ENCODE data around the gene EP400. TPM values are rescaled to one million over a fixed set of nuclear protein-coding genes. Genes with fewer than 3 reads are reported as not detected.
"Not testable (repeated sequence)": the region's sequence is repeated elsewhere in the genome, so short reads cannot be mapped to it uniquely, and the experiment has no call there.

The EP400 gene
- total RNA-seq, 1 experiment from 2014 or later: 9.7 TPM

- no peaks in the 10 kb centered on the region for H3K27me3 ChIP-seq (replicated peaks)
- no peak overlapping the region for H3K27ac ChIP-seq
- H3K36me3 ChIP-seq: peaks cover 72% of the 10 kb centered on the region
- H3K9me3 ChIP-seq (replicated peaks): no peaks in the 10 kb centered on the region
- no peaks in the 10 kb centered on the region for H3K4me1 ChIP-seq (replicated peaks)
- DNase-seq (ENCODE audit: low read depth in 1 of 2, low spot score in 2 of 2): no peak
- H3K4me3 ChIP-seq: no peak overlapping the region
Observed at GRCh38 chr12:132071830-132072384, 122.2 kb downstream of the EP400 start.

DNA sequence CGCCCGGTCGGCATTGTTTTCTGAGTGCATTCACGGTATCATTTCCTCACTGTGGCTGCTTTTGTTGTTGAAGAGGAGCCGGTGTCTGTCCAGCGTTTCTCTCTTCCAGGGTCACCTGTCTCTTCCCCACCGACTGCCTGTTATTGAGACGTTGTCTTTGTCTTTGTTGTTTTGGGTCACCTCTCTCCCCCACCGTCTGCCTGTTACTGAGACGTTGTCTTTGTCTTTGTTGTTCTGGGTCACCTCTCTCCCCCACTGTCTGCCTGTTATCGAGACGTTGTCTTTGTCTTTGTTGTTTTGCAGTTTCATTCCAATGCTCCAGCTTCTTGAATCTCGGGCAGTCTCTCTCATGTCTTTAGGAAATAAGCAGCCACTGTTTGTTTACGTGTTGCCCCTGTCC, 124.5 kb downstream of the EP400 start:
- H3K9me3 ChIP-seq (replicated peaks): no peaks in the 10 kb centered on the region

DNA sequence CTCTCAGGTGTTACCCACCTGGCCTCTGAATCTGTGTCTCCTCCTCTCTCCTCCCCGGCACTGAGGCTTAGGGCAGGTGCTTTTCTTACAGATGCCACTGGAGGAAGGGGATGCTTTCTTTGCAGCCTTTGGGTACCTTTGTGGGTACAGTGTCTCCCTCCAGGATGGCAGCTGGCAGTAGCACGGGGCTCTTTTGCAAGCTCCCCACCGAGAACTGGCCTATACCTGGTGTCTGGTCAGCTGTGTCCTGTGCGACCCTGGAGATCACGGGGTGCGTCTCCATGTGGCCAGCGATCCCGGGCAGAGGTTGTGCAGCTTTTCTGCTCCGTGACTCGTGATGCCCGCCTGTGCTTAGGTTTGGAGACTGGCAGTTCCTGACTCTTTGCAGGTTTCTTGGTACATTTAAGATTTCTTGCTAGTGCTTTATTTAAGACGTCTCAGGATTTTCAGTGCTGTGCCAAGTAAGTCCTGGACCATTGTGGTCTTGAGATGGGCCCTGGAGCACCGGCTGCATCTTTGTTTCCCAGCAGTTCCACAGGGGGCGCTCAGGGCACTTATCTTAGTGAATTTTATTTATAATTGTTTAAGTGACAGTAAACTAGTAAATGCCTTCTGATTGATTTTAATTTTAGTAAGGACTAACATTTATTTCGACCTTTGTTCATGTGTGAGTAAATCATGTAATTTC, 125.4 kb downstream of the EP400 start:
- H3K27ac ChIP-seq: no peak overlapping the region
- H3K27me3 ChIP-seq (replicated peaks): no peaks in the 10 kb centered on the region
- H3K36me3 ChIP-seq: peaks cover 70% of the 10 kb centered on the region
- no peaks in the 10 kb centered on the region for H3K9me3 ChIP-seq (replicated peaks)
- no peak for DNase-seq (ENCODE audit: low read depth in 1 of 2, low spot score in 2 of 2)
- no peak overlapping the region for H3K4me3 ChIP-seq
- H3K4me1 ChIP-seq (replicated peaks): no peaks in the 10 kb centered on the region

More for the DNA sequence above, 124.5 kb downstream of the EP400 start:
- DNase-seq (ENCODE audit: low read depth in 1 of 2, low spot score in 2 of 2): no peak
- Histone ChIP-seq H3K4me3 (no peak overlapping the region), H3K36me3 (peaks cover 71% of the 10 kb centered on the region), H3K4me1 (replicated peaks) (no peaks in the 10 kb centered on the region), H3K27me3 (replicated peaks) (no peaks in the 10 kb centered on the region), H3K27ac (no peak overlapping the region)

DNA sequence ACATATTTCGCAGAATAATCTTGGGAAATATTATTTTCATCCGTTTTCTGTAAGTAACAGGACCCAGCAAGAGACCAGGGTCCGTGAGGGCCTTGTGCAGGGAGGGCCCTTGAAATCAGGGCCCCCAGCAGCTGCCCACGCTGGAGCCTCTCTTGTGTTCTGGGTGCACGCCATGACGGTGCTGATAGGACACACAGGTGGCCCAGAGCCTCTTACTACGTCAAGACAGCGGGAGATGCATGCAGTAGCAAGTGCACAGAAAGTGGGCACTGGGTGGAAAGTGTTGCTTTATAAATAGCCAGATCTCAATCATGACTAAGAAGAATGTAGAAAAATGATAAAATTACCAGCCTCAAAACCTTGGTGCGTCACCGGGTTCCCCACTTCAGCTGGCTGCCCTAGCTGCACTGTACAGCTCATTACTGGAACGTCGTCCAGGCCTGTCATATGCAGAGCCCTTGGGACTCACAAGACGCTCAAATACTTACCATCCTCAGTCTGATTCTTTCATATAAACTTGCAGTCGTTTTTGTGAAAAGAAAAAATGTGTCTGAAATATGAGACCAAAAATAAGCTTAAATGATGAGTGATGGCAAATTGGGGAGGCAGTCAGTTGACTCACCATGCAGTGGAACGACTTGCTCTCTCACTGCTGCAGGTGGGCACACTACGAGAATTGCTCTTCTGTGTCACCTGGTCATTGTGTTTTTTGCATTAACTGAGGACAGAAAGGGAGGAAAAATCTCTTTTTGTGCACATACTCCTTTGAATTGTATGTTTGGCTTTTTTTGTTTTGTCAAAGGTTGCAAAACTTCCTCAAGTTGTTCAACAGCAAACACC, 126.2 kb downstream of the EP400 start:
- H3K4me1 ChIP-seq (replicated peaks): no peaks in the 10 kb centered on the region
- no peak overlapping the region for H3K4me3 ChIP-seq
- H3K36me3 ChIP-seq: peaks cover 68% of the 10 kb centered on the region
- no peak for DNase-seq (ENCODE audit: low read depth in 1 of 2, low spot score in 2 of 2)
- H3K27ac ChIP-seq: no peak overlapping the region
- H3K27me3 ChIP-seq (replicated peaks): no peaks in the 10 kb centered on the region
- H3K9me3 ChIP-seq (replicated peaks): no peaks in the 10 kb centered on the region

- H3K4me3 ChIP-seq: no peak overlapping the region
- H3K4me1 ChIP-seq (replicated peaks): no peaks in the 10 kb centered on the region
- H3K27ac ChIP-seq: no peak overlapping the region
- no peaks in the 10 kb centered on the region for H3K27me3 ChIP-seq (replicated peaks)
- H3K36me3 ChIP-seq: peaks cover 62% of the 10 kb centered on the region
- no peaks in the 10 kb centered on the region for H3K9me3 ChIP-seq (replicated peaks)
- no peak for DNase-seq (ENCODE audit: low read depth in 1 of 2, low spot score in 2 of 2)
Observed at GRCh38 chr12:132076711-132077110, 127.0 kb downstream of the EP400 start.

GRCh38 chr12:132077322-132078100, 127.8 kb downstream of the EP400 start:
- Histone ChIP-seq H3K27me3 (replicated peaks) (no peaks in the 10 kb centered on the region), H3K9me3 (replicated peaks) (no peaks in the 10 kb centered on the region), H3K4me3 (no peak overlapping the region), H3K36me3 (peaks cover 61% of the 10 kb centered on the region), H3K27ac (no peak overlapping the region), H3K4me1 (replicated peaks) (no peaks in the 10 kb centered on the region)
- DNase-seq (ENCODE audit: low read depth in 1 of 2, low spot score in 2 of 2): no peak

DNA sequence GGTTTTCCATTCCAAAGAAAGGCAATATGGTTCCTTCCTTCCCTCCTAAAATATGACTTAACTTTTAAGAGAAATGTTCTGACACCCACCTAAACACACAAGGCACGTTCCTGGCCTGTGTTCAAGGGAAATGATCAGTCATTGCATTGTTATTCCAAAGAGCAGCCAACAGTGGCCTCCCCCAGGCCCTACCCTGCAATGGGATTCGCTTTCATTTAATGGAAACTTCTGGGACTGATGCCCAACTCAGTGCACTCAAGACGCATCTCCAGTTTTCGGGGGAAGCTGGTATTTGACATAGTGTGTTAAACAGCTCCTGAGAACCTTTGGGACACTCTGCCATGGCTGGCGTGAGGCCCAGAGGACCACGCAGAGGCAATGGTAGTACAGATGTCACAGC, 128.4 kb downstream of the EP400 start:
- Histone ChIP-seq H3K27ac (no peak overlapping the region), H3K36me3 (peaks cover 57% of the 10 kb centered on the region), H3K9me3 (replicated peaks) (no peaks in the 10 kb centered on the region), H3K4me3 (no peak overlapping the region), H3K27me3 (replicated peaks) (no peaks in the 10 kb centered on the region), H3K4me1 (replicated peaks) (no peaks in the 10 kb centered on the region)
- DNase-seq (ENCODE audit: low read depth in 1 of 2, low spot score in 2 of 2): no peak

GRCh38 chr12:132079200-132079599, 129.5 kb downstream of the EP400 start:
- no peak overlapping the region for H3K27ac ChIP-seq
- DNase-seq (ENCODE audit: low read depth in 1 of 2, low spot score in 2 of 2): no peak
- no peak overlapping the region for H3K4me3 ChIP-seq
- H3K36me3 ChIP-seq: peaks cover 53% of the 10 kb centered on the region
- peaks cover 5% of the 10 kb centered on the region for H3K4me1 ChIP-seq (replicated peaks)
- H3K27me3 ChIP-seq (replicated peaks): no peaks in the 10 kb centered on the region
- H3K9me3 ChIP-seq (replicated peaks): no peaks in the 10 kb centered on the region

- no peak overlapping the region for H3K27ac ChIP-seq
- peaks cover 5% of the 10 kb centered on the region for H3K4me1 ChIP-seq (replicated peaks)
- H3K36me3 ChIP-seq: peaks cover 50% of the 10 kb centered on the region
- no peaks in the 10 kb centered on the region for H3K9me3 ChIP-seq (replicated peaks)
- no peak overlapping the region for H3K4me3 ChIP-seq
- H3K27me3 ChIP-seq (replicated peaks): no peaks in the 10 kb centered on the region
- DNase-seq (ENCODE audit: low read depth in 1 of 2, low spot score in 2 of 2): no peak
Observed at GRCh38 chr12:132079695-132080094, 130.0 kb downstream of the EP400 start.

DNA sequence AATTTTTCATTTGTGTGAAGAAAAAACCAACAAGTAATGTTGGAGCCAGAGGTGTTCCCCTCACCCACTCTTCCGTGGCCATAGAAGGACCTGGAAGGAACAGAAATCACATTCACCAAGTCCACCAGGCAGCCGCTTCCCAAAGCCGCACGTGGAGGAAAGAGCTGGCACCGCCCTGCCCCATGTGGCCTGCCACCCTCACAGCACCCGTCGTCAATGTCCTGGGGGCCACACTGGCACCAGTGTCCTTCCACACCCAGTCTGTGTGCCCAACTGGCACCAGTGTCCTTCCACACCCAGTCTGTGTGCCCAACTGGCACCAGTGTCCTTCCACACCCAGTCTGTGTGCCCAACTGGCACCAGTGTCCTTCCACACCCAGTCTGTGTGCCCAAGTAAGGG, 130.8 kb downstream of the EP400 start:
- not testable (repeated sequence) for H3K4me3 ChIP-seq
- peaks cover 42% of the 10 kb centered on the region for H3K36me3 ChIP-seq

GRCh38 chr12:132081423-132081822, 131.7 kb downstream of the EP400 start:
- Histone ChIP-seq H3K4me3 (no peak overlapping the region), H3K27me3 (replicated peaks) (no peaks in the 10 kb centered on the region), H3K4me1 (replicated peaks) (peaks cover 9% of the 10 kb centered on the region), H3K27ac (no peak overlapping the region), H3K36me3 (peaks cover 33% of the 10 kb centered on the region), H3K9me3 (replicated peaks) (no peaks in the 10 kb centered on the region)
- no peak for DNase-seq (ENCODE audit: low read depth in 1 of 2, low spot score in 2 of 2)

More for the DNA sequence above, 130.8 kb downstream of the EP400 start:
- not testable (repeated sequence) for DNase-seq (ENCODE audit: low read depth in 1 of 2, low spot score in 2 of 2); H3K27ac ChIP-seq; H3K9me3 ChIP-seq (replicated peaks); H3K4me1 ChIP-seq (replicated peaks); H3K27me3 ChIP-seq (replicated peaks)

DNA sequence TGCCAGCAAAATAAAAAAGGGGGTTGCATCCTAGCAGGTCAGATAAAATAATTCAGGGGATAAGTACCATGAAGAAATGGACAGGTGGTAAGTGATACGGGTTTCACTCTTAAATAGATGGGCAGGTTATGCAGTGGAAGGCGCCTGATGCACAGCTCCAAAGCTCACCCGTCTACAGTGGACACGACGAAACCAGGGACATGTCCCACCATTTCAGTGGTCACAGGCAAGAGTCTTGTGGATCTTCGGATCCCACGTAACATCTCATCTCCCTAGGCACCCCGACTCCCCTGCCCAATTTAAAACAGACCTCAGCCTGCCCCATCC, 133.8 kb downstream of the EP400 start:
- Histone ChIP-seq H3K4me3 (peak overlapping the region; percentile 100), H3K4me1 (replicated peaks) (peaks cover 9% of the 10 kb centered on the region), H3K27ac (no peak overlapping the region), H3K9me3 (replicated peaks) (no peaks in the 10 kb centered on the region), H3K27me3 (replicated peaks) (no peaks in the 10 kb centered on the region), H3K36me3 (peaks cover 11% of the 10 kb centered on the region)
- peak in 1 of 2 experiments; percentile 4 for DNase-seq (ENCODE audit: low read depth in 1 of 2, low spot score in 2 of 2)

- peak overlapping the region; percentile 82 for H3K27ac ChIP-seq
- peaks cover 9% of the 10 kb centered on the region for H3K4me1 ChIP-seq (replicated peaks)
- H3K9me3 ChIP-seq (replicated peaks): no peaks in the 10 kb centered on the region
- peak overlapping the region; percentile 100 for H3K4me3 ChIP-seq
- peaks cover 6% of the 10 kb centered on the region for H3K36me3 ChIP-seq
- H3K27me3 ChIP-seq (replicated peaks): no peaks in the 10 kb centered on the region
- DNase-seq (ENCODE audit: low read depth in 1 of 2, low spot score in 2 of 2): peak; percentile 63 to 86
Observed at GRCh38 chr12:132083941-132084620, 134.3 kb downstream of the EP400 start.

All from SJSA1 (cell line).